SK-N-MC (cell line): ENCODE data around the gene TTC7B.

Source experiments
- DNase-seq: peaks from one replicate; pipeline ENCODE4 v3.0.0-alpha.2; 2011; ENCODE audit warnings: low read depth, low spot score
- H3K27ac ChIP-seq: fragments of 200-600 bp; sonication (generic); 2 replicates; pipeline ENCODE4 v1.5.1; 2016; ENCODE audit warnings: mixed run types
- H3K36me3 ChIP-seq: fragments of 200-600 bp; sonication (generic); 2 replicates; pipeline ENCODE4 v1.6.1; 2017; ENCODE audit warnings: antibody characterized with exemption, low read length, mixed read lengths; ENCODE audit not compliant: insufficient read depth
- H3K4me3 ChIP-seq: fragments of 200-600 bp; sonication (generic); 2 replicates; pipeline ENCODE4 v1.5.1; 2016
- H3K9ac ChIP-seq: fragments of 200-600 bp; sonication (generic); 2 replicates; pipeline ENCODE4 v1.8.0; 2017; ENCODE audit warnings: mixed run types, mixed read lengths; ENCODE audit not compliant: insufficient read length
- H3K9me3 ChIP-seq: fragments of 200-600 bp; sonication (generic); 2 replicates; pipeline ENCODE4 v1.6.1; 2017; ENCODE audit warnings: low read depth, mild to moderate bottlenecking, antibody characterized with exemption, low read length, moderate library complexity, mixed read lengths
- EZH2 ChIP-seq: fragments of 200-600 bp; sonication (generic); IDR thresholded peaks from one replicate; pipeline ENCODE4 v1.6.1; 2017; ENCODE audit warnings: antibody characterized with exemption
- FOXP2 ChIP-seq: optimal IDR thresholded peaks from 2 replicates; pipeline ENCODE3; 2011; ENCODE audit warnings: mild to moderate bottlenecking, moderate library complexity; ENCODE audit not compliant: insufficient read depth; ENCODE audit errors: extremely low read length, control extremely low read depth
- POLR2AphosphoS5 ChIP-seq: IDR thresholded peaks from 2 replicates; pipeline ENCODE4 v1.6.1; 2012; ENCODE audit warnings: mild to moderate bottlenecking, low read depth, low read length, borderline replicate concordance

The TTC7B gene

GRCh38 chr14:90758959-90759358 lies 57.3 kb downstream of the TTC7B start:
- Histone ChIP-seq H3K27ac (no peak overlapping the region), H3K9me3 (no peaks in the 10 kb centered on the region), H3K4me3 (peak overlapping the region; percentile 80), H3K9ac (peak overlapping the region; percentile 86), H3K36me3 (no peaks in the 10 kb centered on the region)
- DNase-seq = no peak
- no peak for TF ChIP-seq POLR2AphosphoS5
- no peak for TF ChIP-seq EZH2
- no peak for TF ChIP-seq FOXP2

GRCh38 chr14:90758028-90758889 lies 58.0 kb downstream of the TTC7B start:
- Histone ChIP-seq H3K27ac (no peak overlapping the region), H3K36me3 (no peaks in the 10 kb centered on the region), H3K9me3 (no peaks in the 10 kb centered on the region), H3K4me3 (peak overlapping the region; percentile 80), H3K9ac (peak overlapping the region; percentile 86)
- TF ChIP-seq POLR2AphosphoS5 (peak; percentile 3; the same call in 1 of the 2 replicates), EZH2 (no peak), FOXP2 (no peak)
- peak; percentile 3 for DNase-seq

GRCh38 chr14:90757452-90757851 lies 58.8 kb downstream of the TTC7B start:
- DNase-seq = no peak
- H3K36me3 ChIP-seq = no peaks in the 10 kb centered on the region
- H3K27ac ChIP-seq = no peak overlapping the region
- no peak overlapping the region for H3K9ac ChIP-seq
- TF ChIP-seq FOXP2 (no peak), EZH2 (no peak), POLR2AphosphoS5 (no peak)
- H3K9me3 ChIP-seq = no peaks in the 10 kb centered on the region
- H3K4me3 ChIP-seq = no peak overlapping the region

GRCh38 chr14:90756755-90757345 lies 59.4 kb downstream of the TTC7B start:
- DNase-seq = no peak
- H3K36me3 ChIP-seq = no peaks in the 10 kb centered on the region
- TF ChIP-seq EZH2 (no peak), POLR2AphosphoS5 (no peak), FOXP2 (no peak)
- no peaks in the 10 kb centered on the region for H3K9me3 ChIP-seq
- no peak overlapping the region for H3K9ac ChIP-seq
- H3K4me3 ChIP-seq = no peak overlapping the region
- H3K27ac ChIP-seq = no peak overlapping the region

- no peak for TF ChIP-seq FOXP2
- TF ChIP-seq POLR2AphosphoS5 = no peak
- TF ChIP-seq EZH2 = no peak
- Histone ChIP-seq H3K9ac (no peak overlapping the region), H3K4me3 (no peak overlapping the region), H3K36me3 (no peaks in the 10 kb centered on the region), H3K9me3 (no peaks in the 10 kb centered on the region), H3K27ac (no peak overlapping the region)
- no peak for DNase-seq
Measured at GRCh38 chr14:90755661-90756304, 60.4 kb downstream of the TTC7B start.

- Histone ChIP-seq H3K9ac (no peak overlapping the region), H3K27ac (no peak overlapping the region), H3K4me3 (no peak overlapping the region), H3K36me3 (no peaks in the 10 kb centered on the region), H3K9me3 (no peaks in the 10 kb centered on the region)
- TF ChIP-seq EZH2 (no peak), FOXP2 (no peak), POLR2AphosphoS5 (no peak)
- DNase-seq = no peak
Measured at GRCh38 chr14:90753456-90754005, 62.7 kb downstream of the TTC7B start.

GRCh38 chr14:90750701-90751100 lies 65.5 kb downstream of the TTC7B start:
- Histone ChIP-seq H3K9me3 (no peaks in the 10 kb centered on the region), H3K27ac (no peak overlapping the region), H3K36me3 (no peaks in the 10 kb centered on the region), H3K4me3 (no peak overlapping the region), H3K9ac (no peak overlapping the region)
- no peak for DNase-seq
- TF ChIP-seq POLR2AphosphoS5 (no peak), FOXP2 (no peak), EZH2 (no peak)

GRCh38 chr14:90750191-90750590 lies 66.0 kb downstream of the TTC7B start:
- Histone ChIP-seq H3K36me3 (no peaks in the 10 kb centered on the region), H3K9me3 (no peaks in the 10 kb centered on the region), H3K9ac (no peak overlapping the region), H3K4me3 (no peak overlapping the region), H3K27ac (no peak overlapping the region)
- no peak for DNase-seq
- TF ChIP-seq EZH2 = no peak
- no peak for TF ChIP-seq POLR2AphosphoS5
- TF ChIP-seq FOXP2 = no peak
